HG03095 (cell line): Measurements from ENCODE around the gene ZNF576.
"Not testable (repeated sequence)": the region's sequence is repeated elsewhere in the genome, so short reads cannot be mapped to it uniquely, and the experiment has no call there.

Experiments
- ATAC-seq: cut with Tn5 transposase; IDR thresholded peaks from one replicate; pipeline ENCODE4 v1.9.1; 2021; ENCODE audit warnings: moderate library complexity; ENCODE audit not compliant: unreplicated experiment

ZNF576 gene

DNA sequence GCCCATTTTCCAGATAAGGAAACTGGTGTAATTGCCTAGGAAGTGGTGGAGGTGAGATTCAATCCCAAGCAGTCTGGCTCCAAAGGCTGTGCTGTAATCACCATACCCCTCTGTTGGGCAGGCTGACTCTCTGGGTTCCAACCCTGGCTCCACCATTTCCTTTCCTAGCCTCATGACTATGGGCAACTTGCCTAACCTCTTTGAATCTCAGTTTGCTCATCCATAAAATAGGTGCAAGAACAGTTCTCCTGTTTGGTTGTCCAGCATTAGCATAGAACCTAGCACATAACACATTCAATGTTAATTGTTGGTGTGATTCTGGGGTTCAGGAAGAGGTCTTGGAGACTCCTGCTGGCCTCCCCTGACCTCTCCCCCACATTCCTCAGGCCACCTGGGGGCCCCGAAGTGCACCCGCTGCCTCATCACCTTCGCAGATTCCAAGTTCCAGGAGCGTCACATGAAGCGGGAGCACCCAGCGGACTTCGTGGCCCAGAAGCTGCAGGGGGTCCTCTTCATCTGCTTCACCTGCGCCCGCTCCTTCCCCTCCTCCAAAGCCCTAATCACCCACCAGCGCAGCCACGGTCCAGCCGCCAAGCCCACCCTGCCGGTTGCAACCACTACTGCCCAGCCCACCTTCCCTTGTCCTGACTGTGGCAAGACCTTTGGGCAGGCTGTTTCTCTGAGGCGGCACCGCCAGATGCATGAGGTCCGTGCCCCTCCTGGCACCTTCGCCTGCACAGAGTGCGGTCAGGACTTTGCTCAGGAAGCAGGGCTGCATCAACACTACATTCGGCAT, 2.2 kb downstream of the ZNF576 start:
- ATAC-seq: no peak

DNA sequence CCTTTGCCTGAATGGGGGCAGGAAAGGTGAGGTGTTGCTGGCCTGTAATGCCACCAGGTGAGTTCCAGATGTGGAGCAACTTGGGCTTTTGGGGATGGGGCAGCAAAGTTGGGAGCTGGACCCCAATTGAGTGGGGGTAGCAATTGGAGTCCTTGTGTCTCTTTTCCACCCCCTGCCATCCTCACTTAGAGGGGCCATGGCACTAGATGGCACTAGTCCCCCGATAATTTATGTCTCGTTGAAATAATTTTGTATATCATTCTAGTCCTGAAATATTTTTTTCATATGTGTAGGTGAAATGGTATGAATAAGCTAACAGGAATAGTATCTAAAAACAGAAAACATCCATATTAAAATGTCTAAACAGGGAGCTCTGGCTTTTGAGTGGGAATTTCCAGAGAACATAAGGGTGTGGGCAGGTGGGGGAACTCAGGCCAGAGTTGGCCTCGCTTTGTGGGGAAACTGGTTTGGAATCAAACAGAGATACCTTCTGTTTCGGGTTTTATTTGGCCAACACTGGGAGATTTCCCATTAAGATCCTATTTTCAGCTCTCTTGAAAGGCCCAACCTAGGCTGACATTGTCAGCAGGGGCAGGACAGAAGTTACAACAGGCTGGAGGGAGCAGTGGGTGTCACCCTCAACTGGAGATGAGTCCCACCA, 3.4 kb downstream of the ZNF576 start:
- ATAC-seq: no peak

DNA sequence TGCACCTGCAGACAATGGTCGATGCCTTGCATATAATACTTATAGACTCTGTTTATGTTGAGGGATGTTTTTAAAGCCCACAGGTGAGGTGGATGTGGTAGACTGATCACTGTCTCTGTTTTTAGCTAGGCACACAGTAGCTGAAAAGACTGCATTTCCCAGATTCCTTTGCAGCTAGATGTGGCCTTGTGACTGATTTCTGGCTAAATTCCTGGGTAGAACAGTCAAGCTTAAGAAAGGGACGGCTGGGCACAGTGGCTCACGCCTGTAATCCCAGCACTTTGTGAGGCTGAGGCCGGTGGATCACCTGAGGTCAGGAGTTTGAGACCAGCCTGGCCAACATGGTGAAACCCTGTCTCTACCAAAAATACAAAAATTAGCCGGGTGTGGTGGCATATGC, 3.9 kb downstream of the ZNF576 start:
- not testable (repeated sequence) for ATAC-seq

DNA sequence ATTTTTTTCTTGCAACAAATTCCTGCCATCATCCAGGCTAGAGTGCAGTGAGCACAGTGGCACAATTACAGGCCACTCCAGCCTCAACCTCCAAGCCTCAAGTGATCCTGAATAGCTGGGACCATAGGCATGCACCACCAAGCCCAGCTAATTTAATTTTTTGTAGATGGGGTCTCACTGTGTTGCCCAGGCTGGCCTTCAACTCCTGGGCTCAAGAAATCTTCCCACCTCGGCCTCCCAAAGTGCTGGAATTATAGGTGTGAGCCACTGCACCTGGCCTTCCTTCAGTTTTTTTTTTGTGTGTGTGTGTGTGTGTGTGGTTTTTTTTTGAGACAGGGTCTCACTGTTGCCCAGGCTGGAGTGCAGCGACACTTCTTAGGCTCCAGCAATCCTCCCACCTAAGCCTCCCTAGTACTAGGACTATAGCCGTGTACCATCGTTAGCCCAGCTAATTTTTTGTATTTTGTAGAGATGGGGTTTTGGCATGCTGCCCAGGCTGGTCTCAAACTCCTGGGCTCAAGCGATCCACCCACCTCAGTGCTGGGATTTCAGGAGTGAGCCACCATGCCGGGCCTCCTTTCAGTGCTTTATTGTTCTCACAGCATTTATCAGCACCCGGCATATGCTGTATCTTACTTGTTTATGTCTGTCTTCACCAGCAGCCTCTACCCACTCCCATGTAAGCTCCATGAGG, 9.6 kb downstream of the ZNF576 start:
- ATAC-seq: no peak

DNA sequence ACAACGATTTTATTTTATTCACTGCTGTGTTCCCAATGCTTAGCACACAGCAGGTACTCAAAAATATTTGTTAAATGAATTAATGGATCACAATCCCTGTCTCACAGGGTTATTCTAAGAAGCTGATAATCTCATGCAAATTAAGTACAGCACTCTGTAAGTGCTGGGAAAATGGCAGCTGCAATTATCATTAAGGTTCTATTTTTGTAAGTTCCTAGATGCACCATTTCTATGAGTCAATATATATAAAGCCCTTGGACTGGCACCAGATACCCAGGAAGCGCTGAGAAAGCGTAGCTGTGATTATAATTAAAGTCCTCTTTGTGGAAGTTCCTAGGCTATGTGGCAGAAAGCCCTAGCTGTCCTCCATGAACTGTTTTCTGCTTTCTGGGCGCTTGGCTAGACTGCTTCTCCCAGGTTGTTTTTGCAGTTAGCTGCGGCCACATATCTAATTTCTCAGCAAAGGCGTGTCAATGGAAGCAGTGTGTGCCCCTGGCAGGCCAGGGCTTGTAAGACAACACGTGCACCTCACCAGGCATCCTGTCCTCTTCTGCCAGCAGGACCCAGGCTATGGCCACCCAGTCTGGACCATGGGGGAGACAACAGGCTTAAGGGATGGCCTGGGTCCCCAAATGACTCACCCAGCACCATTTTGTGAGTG, 10.3 kb downstream of the ZNF576 start:
- no peak for ATAC-seq

DNA sequence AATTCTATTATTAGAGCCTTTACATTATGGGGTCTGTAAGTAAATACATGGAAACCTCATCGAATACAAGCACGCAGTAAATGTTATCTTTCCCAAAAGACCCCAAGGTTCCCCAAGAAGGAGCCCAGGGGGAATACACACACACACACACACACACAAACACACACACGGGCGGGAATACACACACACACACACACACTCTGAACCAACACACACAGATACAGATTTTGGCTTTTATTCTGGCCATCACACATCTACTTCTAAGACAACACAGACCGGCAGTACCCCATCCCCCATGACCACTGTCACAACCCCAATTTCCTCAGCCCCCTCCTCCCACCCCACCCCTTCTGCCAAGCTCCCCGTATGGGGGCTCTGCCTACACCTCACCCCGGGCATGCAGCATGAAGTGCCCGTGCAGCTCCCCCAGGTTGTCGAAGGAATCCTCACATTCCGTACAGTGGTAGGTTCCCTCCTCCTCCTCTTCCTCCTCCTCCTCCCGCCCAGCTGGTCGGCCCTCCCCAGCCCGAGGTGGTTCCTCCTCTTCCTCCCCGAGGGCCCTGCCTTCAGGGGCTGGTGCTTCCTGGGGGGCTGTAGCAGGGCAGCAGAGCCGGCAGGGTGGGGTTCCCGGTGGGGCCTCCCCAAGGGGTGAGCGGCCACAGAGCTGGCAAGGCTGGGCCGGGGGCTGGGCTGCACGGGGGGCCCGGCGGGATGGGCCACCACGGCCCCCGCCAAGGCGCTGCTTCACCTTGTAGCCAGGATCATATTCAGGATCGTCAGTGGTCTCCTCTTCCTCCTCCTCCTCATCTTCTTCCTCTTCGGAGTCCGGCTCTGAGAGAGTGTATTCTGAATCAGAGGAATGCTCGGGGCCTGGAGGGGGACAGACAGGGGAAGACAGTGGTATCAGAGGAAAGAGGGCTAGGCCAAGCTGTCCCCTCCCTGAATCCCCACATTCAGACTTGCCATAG, 11.1 kb downstream of the ZNF576 start:
- ATAC-seq: no peak

DNA sequence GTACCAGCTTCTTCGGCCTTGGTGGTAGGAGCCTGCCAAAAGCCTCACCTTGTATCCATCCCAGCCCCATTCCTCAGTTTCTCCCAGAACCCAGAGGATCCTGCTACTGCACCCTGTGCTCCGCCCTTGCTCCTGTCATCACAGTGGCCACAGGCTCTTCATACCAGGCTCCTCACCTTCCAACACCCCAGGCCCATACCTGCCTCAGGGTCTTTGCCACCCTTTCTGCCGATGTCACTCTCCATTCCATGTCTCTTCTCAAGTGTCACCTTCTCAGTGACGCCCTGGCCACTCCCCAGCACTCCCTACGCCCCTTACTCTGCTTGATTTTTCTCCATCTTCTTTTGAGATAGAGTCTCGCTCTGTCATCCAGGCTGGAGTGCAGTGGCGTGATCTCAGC, 13.5 kb downstream of the ZNF576 start:
- ATAC-seq: no peak

DNA sequence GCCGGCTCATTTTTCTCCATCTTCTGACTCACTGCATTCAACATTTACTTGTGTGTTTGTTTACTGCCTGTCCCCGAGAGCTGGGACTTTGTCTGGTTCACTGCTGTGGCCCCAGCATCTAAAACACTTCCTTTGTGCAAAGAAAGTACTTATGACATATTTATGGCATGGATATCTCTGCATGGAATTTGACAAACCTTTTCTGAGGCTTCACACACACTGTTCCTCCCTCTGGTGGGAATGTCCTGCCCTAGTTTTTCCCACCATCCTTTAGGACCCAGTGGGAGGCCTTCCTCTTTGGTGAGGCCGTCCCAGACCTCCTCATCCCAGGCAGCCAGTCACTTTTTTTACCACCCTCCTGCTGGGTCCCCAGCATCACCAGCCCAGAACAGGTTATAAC, 14.1 kb downstream of the ZNF576 start:
- ATAC-seq: no peak

DNA sequence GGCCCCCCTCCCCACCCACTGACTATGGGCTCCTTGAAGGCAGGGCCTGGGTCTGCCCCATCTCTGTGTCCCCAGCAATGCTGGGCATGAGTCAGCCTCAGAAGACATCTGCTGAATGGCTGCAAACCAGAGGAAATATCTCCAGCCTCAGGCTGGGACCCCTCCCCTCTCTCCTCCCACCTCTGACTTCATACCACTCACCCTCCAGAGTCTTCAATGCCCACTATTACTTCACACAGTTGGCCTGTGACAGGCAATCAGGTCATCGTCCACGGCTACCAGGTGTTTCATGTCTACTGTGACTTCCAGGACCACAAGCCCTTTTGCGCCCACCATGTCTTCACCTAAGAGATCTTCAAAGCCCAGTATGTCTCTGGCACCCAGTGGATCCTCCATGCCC, 15.4 kb downstream of the ZNF576 start, which contains the start of gene SRRM5:
TSS of gene SRRM5 (plus strand) at position 301 of the 400 bp plus-strand sequence. CDS start at position 335, 34 bp downstream.
- ATAC-seq: no peak

DNA sequence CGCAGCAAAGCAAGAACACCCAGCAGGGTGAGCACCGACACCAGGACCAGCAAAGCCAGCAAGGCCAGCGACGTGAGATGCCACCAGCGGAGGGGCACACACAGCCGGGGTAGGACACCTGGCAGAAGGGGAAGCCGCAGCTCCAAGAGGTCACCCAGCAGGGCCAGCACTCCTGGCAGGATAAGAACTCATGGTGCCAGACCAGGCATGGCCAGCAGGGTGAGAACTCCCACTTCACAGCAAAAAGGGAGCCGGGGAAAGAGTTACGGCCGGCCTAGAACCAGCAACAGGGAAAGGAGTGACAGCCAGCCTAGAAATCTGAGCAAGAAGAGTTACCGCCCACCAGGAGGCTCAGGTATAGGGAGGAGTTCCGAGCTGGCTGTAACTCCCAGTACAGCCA, 16.0 kb downstream of the ZNF576 start:
- no peak for ATAC-seq

DNA sequence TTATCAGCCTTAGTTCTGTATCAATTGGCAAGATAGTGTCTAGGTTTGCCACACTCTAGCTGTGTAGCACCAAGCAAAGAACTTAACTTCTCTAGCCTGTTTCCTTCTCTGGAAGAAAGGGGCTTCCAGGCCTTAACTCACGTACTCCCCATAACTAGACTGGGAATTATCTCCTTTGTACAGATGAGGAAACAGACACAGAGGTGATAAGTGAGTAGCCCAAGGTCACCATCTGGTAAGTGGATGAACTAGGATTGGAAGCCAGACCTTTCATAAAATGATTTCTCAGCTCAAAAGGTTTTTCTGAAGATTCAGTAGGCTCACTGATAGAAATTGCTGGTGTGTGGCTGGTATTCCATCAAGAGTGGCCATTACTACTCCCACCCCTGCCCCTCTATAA, 19.9 kb downstream of the ZNF576 start:
- no peak for ATAC-seq

DNA sequence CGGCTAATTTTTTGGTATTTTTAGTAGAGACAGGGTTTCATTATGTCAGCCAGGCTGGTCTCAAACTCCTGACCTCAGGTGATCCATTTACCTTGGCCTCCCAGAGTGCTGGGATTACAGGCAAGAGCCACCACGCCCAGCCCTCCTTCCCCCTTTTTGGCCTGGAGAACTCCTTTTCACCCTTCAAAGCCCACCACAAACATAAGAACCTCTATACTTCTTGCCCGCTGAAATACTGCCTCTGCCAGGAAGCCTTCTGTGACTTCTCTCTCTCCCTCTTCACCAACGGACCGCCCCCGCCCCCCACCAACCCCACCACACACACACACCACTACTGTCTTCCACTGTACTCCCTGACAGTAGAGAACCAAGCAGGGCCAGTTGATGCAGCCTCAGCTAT, 20.6 kb downstream of the ZNF576 start:
- ATAC-seq: no peak

DNA sequence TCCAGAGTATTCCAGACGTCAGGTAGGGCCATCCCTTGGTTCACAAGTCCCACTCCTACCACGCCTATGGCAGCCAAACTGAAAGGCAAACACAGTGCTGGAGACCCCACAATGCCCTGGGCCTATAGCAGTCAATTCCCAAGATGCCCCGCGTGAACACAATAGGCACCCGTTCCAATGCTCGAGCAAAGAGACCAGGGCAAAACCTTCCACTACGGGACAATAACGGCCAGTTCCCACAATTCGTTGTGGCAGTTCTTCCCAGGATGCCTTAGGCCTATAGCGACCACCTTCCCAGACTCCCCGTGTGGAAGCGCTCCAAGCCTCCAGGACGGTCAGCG, 22.5 kb downstream of the ZNF576 start:
- ATAC-seq: peak; percentile 19

DNA sequence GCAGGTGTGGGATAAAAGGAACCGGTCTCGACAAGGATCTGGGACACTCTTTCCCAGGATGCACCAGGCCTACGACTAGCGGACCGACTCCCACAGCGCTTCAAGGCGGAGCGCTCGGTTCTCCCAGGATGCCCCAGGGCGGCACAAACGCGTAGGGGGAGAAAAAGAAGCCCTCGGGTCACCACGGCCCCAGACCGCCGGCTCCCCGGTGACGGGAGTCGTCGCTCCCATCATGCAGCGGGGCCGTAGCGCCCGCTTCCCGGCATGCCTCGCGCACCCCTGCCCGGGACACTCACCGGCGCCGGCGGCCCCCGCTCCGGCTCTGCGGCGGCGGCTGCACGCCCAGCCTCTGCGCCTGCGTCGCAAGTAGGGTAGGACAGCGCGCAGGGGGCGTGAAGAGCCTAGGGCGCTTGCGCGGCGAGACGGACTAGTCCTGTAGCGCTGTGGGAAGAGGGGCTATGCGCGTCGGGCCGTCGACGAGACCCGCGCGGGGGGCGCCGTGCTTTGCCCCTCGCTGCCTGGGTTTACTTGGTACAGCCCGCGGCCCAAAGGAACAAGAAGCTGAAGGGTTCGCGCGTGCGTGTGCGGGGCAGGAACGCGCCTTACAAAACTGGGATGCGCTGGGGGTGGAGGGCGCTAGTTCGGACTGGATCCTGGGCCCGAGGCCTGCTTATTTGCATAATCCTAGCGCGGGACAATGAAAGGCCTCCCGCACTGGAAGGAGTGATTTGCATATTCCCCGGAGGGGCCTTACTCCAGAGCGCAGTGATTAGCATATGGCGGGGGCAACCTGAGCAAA, 23.1 kb downstream of the ZNF576 start, which contains the start of gene ZNF428:
TSS of gene ZNF428 (minus strand) at position 368 of the 799 bp plus-strand sequence. CDS start 5,325 bp downstream, outside the sequence.
- peak; percentile 50 for ATAC-seq

DNA sequence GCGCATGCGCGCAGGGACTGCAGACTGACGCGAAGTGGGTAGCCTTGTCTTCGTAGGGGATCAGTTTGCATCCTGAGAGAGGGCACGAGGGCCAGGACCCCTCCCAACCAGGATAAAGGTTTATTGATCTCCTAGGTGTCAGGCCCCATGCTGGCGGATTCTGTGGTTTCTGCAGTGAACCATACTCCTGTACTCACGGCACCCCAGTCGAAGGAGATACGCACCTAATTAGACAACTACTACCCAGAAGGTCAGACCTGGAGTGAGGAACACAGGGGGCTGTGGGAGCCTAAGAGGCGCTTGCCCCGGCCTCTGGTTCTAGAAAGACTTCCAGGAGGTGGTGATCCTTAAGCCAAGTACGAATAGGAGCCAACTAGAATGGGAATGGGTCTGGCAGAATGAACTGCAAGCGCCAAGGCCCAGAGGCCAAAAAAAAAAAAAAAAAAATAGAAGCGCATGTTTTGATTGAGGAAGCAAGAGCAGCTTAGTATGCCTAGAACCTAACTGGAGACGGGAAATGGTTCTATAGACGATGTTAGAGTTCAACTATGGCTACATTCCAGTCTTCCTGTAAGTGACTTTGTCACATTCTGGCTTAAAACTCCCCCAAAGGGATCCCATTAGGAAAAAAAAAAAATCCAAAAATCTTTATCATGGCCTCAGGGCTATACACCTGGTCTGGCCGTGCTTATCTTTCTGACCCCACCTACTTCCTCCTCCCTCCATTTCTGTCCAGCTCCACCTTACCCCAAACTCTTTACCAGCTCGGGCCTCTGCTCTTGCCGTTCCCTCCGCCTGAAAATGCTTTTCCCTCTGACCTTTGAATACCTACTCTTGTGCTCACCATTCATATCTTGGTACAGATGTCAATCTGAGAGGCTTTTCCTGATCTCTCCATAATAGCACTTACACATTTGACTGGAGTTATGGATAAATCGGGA, 23.9 kb downstream of the ZNF576 start:
- ATAC-seq: no peak

DNA sequence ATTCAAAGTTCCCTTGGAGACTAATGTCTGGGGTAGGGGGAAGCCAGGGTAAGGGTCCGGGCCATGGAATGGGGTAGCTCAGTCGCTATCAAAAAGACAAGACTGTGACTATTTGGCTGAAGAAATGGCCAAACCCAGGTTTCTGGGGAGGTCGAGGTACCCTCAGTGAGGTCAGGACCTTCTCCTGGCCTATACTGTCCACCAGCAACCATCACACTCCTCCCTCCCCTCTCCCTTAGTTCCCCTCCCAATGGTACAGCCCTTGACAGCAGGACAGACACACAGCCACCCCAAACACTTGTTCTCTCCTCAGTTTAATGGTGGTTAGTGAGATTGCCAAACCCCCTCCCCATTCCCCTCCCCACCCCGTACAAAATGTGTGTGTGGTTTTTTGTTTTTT, 25.7 kb downstream of the ZNF576 start:
- no peak for ATAC-seq

DNA sequence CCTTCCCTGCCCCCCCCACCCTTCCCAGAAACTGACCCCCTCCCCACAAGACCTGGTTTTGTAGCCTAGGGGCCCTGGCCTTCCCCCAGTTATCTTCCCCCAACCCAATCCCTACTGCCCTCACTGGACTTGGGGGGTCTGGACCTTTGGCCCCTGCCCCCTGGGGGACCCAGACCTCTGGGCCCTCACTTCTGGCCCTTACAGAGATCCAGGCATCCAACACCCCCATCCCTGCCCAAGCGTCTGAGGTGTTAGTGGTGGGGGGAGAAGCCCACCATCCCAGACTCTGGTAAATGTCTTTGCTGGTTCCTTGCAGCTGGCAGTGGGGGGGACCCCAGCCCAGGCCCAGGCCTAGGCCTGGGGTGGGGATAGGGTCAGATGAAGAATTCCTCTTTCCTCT, 26.6 kb downstream of the ZNF576 start:
- ATAC-seq: no peak
